HG02852 (cell line): ENCODE results near the gene UTP15.

Experiments
- ATAC-seq: cut with Tn5 transposase; IDR thresholded peaks from one replicate; pipeline ENCODE4 v1.9.1; 2021; ENCODE audit warnings: mild to moderate bottlenecking, moderate library complexity; ENCODE audit not compliant: unreplicated experiment

UTP15 gene

DNA sequence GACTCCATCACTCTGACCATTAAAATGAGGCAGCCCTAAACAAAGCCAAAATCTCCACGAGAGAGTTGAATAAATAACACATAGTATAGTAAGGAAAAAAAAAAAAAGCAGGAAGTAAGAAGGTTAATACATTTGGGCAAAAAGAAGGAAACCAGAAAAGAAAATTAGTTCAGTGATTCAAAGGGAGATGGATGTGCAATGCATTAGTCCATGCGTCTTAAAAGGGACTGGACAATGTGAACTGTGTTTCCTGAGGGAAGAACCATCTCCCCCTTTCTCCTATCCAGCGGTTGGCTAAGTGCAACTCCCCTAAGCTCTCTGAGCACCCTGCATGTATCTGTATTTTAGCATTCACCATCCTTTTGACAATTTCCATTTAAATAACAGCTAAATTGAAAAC lies 1.5 kb upstream of the UTP15 start:
- no peak for ATAC-seq

GRCh38 chr5:73564675-73565074 lies 868 bp upstream of the UTP15 start:
- ATAC-seq = peak; percentile 20

DNA sequence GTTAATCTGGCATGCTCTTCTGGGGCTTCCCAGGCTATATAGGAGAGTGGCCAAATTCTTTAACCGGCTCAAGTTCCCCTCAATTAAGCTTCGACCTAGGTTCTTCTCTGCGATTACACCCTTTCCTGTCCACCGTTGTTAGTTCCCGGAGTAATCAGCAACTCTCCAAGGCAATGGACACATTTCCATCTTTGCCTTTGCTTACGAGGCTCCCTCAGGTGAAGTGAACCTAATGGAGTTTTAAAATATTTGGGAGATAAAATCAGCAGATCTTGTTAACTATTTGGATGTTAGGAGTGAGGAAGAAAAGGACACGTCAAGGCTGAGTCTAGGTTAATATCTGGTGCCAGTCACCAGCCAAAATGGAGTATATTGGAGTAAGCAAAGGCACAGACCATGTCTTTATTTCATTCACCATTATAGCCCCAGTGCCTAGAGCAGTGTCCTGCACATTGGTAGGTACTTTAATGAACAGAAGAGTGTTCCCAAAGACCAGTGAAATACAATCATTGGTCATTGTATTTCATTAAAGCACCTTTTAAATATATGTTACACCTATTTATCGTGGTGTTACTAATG lies 515 bp downstream of the UTP15 start:
- no peak for ATAC-seq

DNA sequence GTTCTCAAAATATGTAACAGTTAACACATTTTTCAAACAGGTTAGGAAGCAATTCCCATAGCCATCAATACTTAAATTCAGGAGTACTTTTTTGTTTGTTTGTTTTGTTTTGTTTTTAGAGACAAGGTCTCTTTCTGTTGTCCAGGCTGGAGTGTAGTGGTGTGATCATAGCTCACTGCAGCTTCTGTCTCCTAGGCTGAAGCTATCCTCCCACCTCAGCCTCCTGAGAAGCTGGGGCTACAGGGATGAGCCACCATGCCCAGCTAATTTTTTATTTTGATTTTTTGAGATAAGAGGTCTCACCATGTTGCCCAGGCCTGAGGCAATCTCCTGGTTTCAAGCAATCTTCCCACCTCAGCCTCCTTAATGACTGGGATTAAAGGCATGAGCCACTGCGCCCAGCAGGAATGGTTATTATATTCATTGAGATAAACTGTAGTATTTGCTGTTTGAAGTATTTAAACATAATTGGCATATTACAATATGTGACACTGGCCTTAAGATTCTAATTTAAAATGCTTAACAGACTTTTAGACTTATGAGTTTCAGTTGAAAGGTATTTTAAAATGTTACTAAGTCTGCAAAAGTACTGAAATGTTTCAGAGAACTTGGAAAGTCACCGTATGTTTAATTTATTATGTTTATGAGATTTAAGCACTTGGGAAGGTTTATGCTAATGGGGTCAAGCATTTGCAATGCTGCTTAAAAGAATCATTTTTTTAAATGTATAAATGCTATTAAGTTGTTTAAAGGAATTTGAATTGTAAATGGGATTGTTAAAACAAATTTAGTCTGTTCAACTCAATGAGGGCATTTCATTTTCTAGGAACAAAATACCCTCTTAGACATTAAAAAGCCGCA lies 17.0 kb downstream of the UTP15 start:
- ATAC-seq = no peak

DNA sequence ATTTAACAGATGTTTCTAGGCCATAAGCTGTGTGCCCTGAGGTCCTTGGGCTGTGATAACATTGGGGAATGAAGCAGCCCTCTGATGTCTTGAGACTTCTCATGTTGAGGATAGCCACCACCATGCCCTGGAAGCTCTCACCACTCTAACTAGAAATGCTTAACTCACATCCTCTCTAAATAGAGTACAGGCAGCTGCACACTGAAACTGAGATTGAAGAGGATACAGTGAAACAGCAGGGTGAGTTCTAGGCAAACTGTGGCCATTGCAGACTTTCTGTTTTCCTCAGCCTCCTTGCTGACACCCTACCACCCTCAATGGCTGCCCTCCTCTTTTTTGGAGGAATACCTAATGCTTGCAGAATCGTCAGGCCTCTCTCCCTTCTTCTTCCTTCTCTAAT lies 22.4 kb downstream of the UTP15 start:
- no peak for ATAC-seq

GRCh38 chr5:73591102-73591695 lies 25.7 kb downstream of the UTP15 start:
- peak; percentile 68 for ATAC-seq

GRCh38 chr5:73591698-73592501 lies 26.4 kb downstream of the UTP15 start:
- ATAC-seq = no peak

- no peak for ATAC-seq
These were observed 27.0 kb downstream of the UTP15 start for GRCh38 chr5:73592551-73592950.

DNA sequence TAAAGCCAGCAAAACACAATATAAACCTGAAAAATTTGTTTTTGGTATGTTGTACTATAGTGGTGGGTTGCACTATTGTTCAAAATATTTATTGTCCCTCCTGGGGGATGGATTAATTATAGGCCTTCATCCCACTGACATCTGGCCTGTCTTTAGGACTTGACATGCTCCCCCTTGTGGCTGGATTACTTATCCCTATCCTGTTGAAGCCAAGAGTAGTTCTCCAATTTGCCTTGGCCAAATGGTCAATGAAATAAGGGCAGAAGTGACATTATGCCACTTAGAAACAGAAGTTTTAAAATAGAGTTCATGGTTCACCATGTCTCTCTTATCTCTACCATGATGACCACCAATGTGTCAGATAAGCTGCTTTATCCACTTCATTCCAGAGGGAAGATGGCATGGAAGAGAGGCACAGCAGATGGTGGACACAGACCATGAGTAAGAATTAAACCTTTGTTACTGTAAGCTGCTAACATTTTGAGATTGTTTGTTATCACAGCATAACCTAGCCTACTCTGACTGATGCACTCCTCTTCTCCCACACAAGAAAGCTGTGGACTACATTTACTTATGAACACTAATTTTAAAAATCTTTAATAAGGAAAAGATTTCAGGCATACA lies 31.3 kb downstream of the UTP15 start:
- no peak for ATAC-seq

DNA sequence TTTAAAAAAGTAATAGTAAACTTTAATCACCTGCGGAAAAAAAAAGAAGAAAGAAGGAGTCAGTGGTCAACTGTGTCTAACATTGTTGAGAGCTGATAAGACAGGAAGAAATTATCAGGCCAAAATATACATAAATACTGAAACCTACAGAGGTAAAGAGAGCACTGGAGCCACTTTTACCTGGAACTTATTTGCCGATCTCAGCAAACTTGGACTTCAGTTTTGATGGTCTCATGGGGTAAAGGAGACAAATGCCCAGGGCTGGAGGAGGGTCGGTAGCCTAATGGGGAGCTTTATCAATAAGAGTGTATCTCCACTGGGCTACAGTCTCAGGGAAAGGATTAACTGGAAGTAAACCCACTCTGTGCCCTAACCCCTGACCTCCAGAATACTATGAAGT lies 33.8 kb downstream of the UTP15 start:
- ATAC-seq = no peak

DNA sequence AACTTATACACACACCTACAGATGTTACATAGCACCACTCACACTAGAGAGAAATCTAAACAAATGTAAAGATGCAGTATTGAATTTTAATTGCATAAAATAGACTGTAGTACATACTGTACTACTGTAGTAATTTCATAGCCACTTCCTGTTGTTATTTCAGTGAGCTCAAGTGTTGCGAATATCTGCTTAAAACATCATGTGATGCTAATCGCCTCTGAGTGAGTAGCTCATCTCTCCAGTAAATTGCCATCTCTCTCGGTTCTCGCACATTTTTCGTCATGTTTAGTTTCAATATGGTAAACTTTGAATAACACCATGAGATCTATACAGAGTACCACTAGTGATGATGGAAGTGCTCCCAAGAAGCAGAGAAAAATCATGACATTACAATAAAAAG lies 38.5 kb downstream of the UTP15 start:
- no peak for ATAC-seq

DNA sequence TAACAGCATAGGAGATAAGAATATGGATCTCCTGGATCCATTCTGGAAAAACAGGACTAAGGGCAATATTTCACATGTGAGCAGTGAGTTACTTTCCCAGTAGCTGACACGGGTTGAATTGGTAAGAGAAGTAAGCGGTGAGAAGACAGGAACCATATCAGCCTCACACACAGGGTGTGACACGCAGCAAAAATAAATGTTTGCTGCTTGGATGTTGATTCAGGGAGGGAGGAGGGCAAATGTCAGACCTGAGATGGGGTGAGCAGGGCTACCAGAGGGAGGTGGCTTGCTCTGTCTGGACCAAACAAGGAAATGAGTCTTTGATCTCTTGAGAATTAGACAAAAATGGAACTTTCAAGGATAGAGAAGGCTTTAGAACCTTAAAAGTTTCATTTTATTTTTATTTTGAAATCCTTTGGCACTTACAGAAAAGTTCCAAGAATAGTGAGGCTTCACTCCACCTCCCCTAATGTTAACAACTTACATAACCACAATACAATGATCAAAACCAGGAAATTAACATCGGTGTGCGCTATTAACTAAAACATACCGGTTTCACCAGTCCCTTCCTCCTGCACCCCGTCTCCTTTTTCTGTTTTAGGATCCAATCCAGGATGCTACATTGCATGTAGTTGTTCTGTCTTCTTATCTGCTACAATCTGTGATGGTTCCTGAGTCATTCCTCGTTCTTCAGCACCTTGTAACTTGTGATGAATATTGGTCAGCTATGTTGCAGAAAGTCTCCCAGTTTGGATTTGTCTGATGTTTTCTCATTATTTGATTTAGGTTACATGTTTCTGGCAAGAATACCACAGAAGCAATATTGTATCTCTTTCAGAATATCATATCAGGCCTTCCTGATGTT lies 39.9 kb downstream of the UTP15 start:
- ATAC-seq = no peak

GRCh38 chr5:73606206-73606753 lies 40.7 kb downstream of the UTP15 start:
- ATAC-seq = no peak

DNA sequence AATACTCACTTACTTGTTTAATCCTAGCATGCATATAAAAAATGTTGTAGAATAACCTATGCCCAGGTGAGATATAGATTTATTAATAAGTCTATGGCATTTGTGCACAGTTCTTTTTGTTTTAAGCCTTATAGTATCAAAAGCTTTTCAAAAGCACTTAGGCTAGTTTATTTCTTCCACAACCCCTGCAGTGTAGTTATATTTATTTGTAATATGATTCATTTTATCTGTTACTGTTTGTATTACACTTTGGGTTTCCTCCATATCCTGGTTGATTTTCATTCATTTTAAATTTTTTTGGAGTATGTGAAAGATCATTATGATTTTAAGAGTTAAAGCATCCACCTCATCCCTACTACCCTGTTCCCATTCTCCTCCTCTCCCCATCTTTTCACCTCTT lies 41.7 kb downstream of the UTP15 start:
- no peak for ATAC-seq

GRCh38 chr5:73612799-73613198 lies 47.3 kb downstream of the UTP15 start:
- no peak for ATAC-seq

GRCh38 chr5:73615085-73615484 lies 49.5 kb downstream of the UTP15 start:
- ATAC-seq = no peak

- no peak for ATAC-seq
These were observed 50.4 kb downstream of the UTP15 start for GRCh38 chr5:73615947-73616346.

GRCh38 chr5:73617510-73618279 lies 52.2 kb downstream of the UTP15 start:
- ATAC-seq = no peak
